HEK293T (cell line): ENCODE results near the gene SNRNP27.

Experiments used
- BHLHE40 ChIP-seq: fragments of 450-650 bp; IDR thresholded peaks from 2 replicates; pipeline ENCODE4 v1.6.1; 2016; ENCODE audit warnings: mild to moderate bottlenecking, moderate library complexity, borderline replicate concordance
- CTBP1 ChIP-seq: fragments of 450-650 bp; IDR thresholded peaks from 2 replicates; pipeline ENCODE4 v1.6.1; 2016; ENCODE audit warnings: borderline replicate concordance
- ELF4 ChIP-seq: fragments of 450-650 bp; IDR thresholded peaks from 2 replicates; pipeline ENCODE4 v1.6.1; 2017; ENCODE audit warnings: antibody characterized with exemption
- FOXA1 ChIP-seq: fragments of 450-650 bp; IDR thresholded peaks from 2 replicates; pipeline ENCODE4 v1.6.1; 2016; ENCODE audit warnings: mild to moderate bottlenecking
- FOXK2 ChIP-seq: fragments of 450-650 bp; IDR thresholded peaks from 2 replicates; pipeline ENCODE4 v1.6.1; 2016; ENCODE audit warnings: mild to moderate bottlenecking
- FOXM1 ChIP-seq: fragments of 450-650 bp; IDR thresholded peaks from 2 replicates; pipeline ENCODE4 v1.6.1; 2017; ENCODE audit warnings: mild to moderate bottlenecking, borderline replicate concordance
- LEF1 ChIP-seq: fragments of 450-650 bp; IDR thresholded peaks from 2 replicates; pipeline ENCODE4 v1.6.1; 2017; ENCODE audit warnings: mild to moderate bottlenecking, borderline replicate concordance
- NFRKB ChIP-seq: fragments of 450-650 bp; IDR thresholded peaks from 2 replicates; pipeline ENCODE4 v1.6.1; 2016; ENCODE audit warnings: mild to moderate bottlenecking, moderate library complexity
- SP1 ChIP-seq: fragments of 450-650 bp; IDR thresholded peaks from 2 replicates; pipeline ENCODE4 v1.6.1; 2017
- TARDBP ChIP-seq: fragments of 450-650 bp; IDR thresholded peaks from 2 replicates; pipeline ENCODE4 v1.6.1; 2016

DNA sequence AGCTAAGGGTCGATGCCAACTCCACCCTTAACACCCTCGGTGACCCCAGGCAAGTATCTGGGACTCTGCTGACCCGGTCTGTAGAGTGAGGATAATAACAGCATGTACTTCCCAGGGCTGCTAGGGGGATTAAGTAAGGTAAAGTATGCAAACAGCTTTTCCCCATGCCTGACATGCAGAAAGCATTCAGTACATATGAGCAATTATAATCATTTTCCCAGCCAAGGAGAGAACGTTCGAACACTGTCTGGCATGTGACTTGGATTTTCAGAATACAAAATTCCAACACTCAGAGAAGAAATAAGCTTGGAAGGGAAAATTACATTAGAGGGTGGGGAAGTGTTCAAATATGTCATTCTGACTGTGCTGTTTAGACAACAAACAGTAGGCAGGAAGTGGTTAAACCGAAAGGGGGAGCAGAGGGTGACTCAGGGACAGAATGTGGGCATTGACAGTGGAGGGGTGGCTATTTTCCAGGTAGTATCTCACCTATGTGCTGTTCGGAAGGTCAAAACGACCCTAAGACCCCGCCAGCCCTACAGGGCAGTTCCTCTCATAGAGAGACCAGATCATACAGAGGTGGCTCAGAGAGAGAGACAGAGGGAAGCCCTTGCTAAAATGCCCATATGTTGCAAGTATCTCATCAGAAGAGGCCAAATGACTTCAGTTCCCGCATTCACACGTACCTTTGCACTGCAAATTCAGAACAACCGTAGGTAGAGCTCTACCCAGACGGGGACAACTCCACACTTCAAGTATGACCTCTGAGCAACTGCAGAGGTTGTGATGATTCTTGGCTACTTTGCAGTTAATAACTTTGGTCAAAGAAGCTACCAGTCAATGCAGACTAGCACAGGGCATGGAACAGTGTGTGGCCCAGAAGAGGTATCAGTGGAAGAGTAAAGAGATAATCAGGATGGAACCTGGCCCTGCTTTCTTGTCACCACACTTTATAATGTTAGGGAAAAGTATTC, 52.9 kb downstream of the SNRNP27 start:
- no peak for TF ChIP-seq FOXM1
- TF ChIP-seq NFRKB = no peak
- no peak for TF ChIP-seq SP1
- no peak for TF ChIP-seq CTBP1
- no peak for TF ChIP-seq ELF4
- TF ChIP-seq FOXA1 = no peak
- no peak for TF ChIP-seq BHLHE40
- no peak for TF ChIP-seq TARDBP
- no peak for TF ChIP-seq LEF1
- no peak for TF ChIP-seq FOXK2
